Measurements from ENCODE around the gene GET4. TPM values are rescaled to one million over a fixed set of nuclear protein-coding genes. Genes with fewer than 3 reads are reported as not detected.

GET4 gene
- total RNA-seq, 1 experiment from 2014 or later: 130 TPM

- Mint-ChIP-seq H3K27ac (ENCODE audit: unreplicated experiment) (no peak overlapping the region), H3K9me3 (ENCODE audit: unreplicated experiment) (no peaks in the 10 kb centered on the region), H3K4me3 (ENCODE audit: unreplicated experiment) (no peak overlapping the region), H3K27me3 (ENCODE audit: insufficient read depth, unreplicated experiment) (no peaks in the 10 kb centered on the region), H3K36me3 (ENCODE audit: insufficient read depth, unreplicated experiment) (peaks cover 34% of the 10 kb centered on the region), H3K4me1 (ENCODE audit: low read depth, unreplicated experiment) (peaks cover 6% of the 10 kb centered on the region)
- DNase-seq: no peak
- intact Hi-C loops (cut with micrococcal nuclease; ENCODE audit: unreplicated experiment): no loop called here
- H3K4me1 ChIP-seq: no peaks in the 10 kb centered on the region
- POLR2A ChIA-PET: no interaction called here
- BruUV-seq (replicated peaks): no TSS peak
- H3K36me3 ChIP-seq (ENCODE audit: control insufficient read depth, insufficient read depth, low read length): no peaks in the 10 kb centered on the region; the same call in 1 of the 2 replicates
- H3K27me3 ChIP-seq (replicated peaks; ENCODE audit: control insufficient read depth, insufficient read depth, low read length): no peaks in the 10 kb centered on the region
- no peak for TF ChIP-seq CTCF (IDR thresholded peaks at IDR 0.05; ENCODE audit: insufficient read depth in 1 of 2, low read depth in 1 of 2, low read length in 1 of 2, severe bottlenecking in 1 of 2, unreplicated experiment in 1 of 2)
- no peaks in the 10 kb centered on the region for H3K9me3 ChIP-seq
- no peak overlapping the region for H3K4me3 ChIP-seq (ENCODE audit: low read depth, low read length)
- CTCF ChIA-PET: no interaction called here
These were observed 40.1 kb downstream of the GET4 start for GRCh38 chr7:916291-916941.

DNA sequence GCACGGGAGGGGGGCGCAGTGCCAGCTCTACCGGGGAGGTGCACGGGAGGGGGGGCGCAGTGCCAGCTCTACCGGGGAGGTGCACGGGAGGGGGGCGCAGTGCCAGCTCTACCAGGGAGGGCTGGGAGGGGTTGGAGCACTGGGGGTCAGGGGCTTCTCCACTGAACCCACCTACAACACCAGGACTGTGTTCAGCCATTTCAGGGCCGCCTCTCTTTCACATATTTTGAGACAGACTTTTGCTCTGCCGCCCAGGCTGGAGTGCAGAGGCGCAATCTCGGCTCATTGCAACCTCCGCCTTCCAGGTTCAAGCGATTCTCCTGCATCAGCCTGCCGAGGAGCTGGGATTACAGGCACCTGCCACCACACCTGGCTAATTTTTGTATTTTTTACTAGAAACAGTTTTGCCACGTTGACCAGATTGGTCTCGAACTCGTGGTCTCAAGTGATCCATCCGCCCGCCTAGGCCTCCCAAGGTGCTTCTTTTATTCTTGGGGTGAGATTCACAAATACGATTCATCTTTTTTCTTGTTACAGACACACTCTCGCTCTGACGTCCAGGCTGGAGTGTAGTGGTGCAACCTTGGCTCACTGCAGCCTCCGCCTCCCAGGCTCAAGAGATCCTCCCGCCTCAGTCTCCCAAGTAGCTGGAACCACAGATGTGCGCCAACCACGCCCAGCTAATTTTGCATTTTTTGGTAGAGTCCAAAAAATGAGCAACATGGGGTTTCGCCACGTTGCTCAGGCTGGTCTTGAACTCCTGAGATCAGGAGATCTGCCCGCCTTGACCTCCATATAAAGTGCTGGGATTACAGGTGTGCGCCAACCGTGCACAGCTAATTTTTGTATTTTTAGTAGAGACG is 41.1 kb downstream of the GET4 start:
- DNase-seq: no peak
- Histone ChIP-seq H3K4me1 (no peaks in the 10 kb centered on the region), H3K4me3 (ENCODE audit: low read depth, low read length) (no peak overlapping the region), H3K36me3 (ENCODE audit: control insufficient read depth, insufficient read depth, low read length) (no peaks in the 10 kb centered on the region; the same call in 1 of the 2 replicates), H3K27me3 (replicated peaks; ENCODE audit: control insufficient read depth, insufficient read depth, low read length) (no peaks in the 10 kb centered on the region), H3K9me3 (no peaks in the 10 kb centered on the region)
- Mint-ChIP-seq H3K36me3 (ENCODE audit: insufficient read depth, unreplicated experiment) (peaks cover 32% of the 10 kb centered on the region), H3K27ac (ENCODE audit: unreplicated experiment) (no peak overlapping the region), H3K27me3 (ENCODE audit: insufficient read depth, unreplicated experiment) (no peaks in the 10 kb centered on the region), H3K9me3 (ENCODE audit: unreplicated experiment) (no peaks in the 10 kb centered on the region), H3K4me1 (ENCODE audit: low read depth, unreplicated experiment) (peaks cover 6% of the 10 kb centered on the region), H3K4me3 (ENCODE audit: unreplicated experiment) (no peak overlapping the region)
- no peak for TF ChIP-seq CTCF (IDR thresholded peaks at IDR 0.05; ENCODE audit: insufficient read depth in 1 of 2, low read depth in 1 of 2, low read length in 1 of 2, severe bottlenecking in 1 of 2, unreplicated experiment in 1 of 2)
- CTCF ChIA-PET: no interaction called here
- no TSS peak for BruUV-seq (replicated peaks)
- intact Hi-C loops (cut with micrococcal nuclease; ENCODE audit: unreplicated experiment): no loop called here
- POLR2A ChIA-PET: no interaction called here

GRCh38 chr7:918118-918425 is 41.7 kb downstream of the GET4 start:
- H3K4me3 ChIP-seq (ENCODE audit: low read depth, low read length): no peak overlapping the region
- no peaks in the 10 kb centered on the region for H3K27me3 ChIP-seq (replicated peaks; ENCODE audit: control insufficient read depth, insufficient read depth, low read length)
- Mint-ChIP-seq H3K27me3 (ENCODE audit: insufficient read depth, unreplicated experiment) (no peaks in the 10 kb centered on the region), H3K9me3 (ENCODE audit: unreplicated experiment) (no peaks in the 10 kb centered on the region), H3K36me3 (ENCODE audit: insufficient read depth, unreplicated experiment) (peaks cover 28% of the 10 kb centered on the region), H3K4me3 (ENCODE audit: unreplicated experiment) (no peak overlapping the region), H3K27ac (ENCODE audit: unreplicated experiment) (no peak overlapping the region), H3K4me1 (ENCODE audit: low read depth, unreplicated experiment) (peaks cover 6% of the 10 kb centered on the region)
- intact Hi-C loops (cut with micrococcal nuclease; ENCODE audit: unreplicated experiment): no loop called here
- ChIA-PET POLR2A (no interaction called here), CTCF (no interaction called here)
- no peaks in the 10 kb centered on the region for H3K9me3 ChIP-seq
- no TSS peak for BruUV-seq (replicated peaks)
- H3K36me3 ChIP-seq (ENCODE audit: control insufficient read depth, insufficient read depth, low read length): no peaks in the 10 kb centered on the region; the same call in 1 of the 2 replicates
- no peak for TF ChIP-seq CTCF (IDR thresholded peaks at IDR 0.05; ENCODE audit: insufficient read depth in 1 of 2, low read depth in 1 of 2, low read length in 1 of 2, severe bottlenecking in 1 of 2, unreplicated experiment in 1 of 2)
- no peak for DNase-seq
- no peaks in the 10 kb centered on the region for H3K4me1 ChIP-seq
